HepG2 (cell line): Measurements from ENCODE around the gene ABHD13.

Source experiments
- CTCF ChIP-seq: sonication (generic); formaldehyde crosslinking; IDR thresholded peaks from 2 replicates; pipeline ENCODE4 v1.5.0; 2020; ENCODE audit warnings: mild to moderate bottlenecking, missing genetic modification reagents, moderate library complexity
- MYC ChIP-seq: sonication (generic); formaldehyde crosslinking; IDR thresholded peaks from 2 replicates; pipeline ENCODE4 v1.9.0; 2021; ENCODE audit warnings: missing genetic modification reagents, borderline replicate concordance
- TCF12 ChIP-seq, 2 experiments: fragments of 450-650 bp in 1 of 2; sonication (generic) in 1 of 2; formaldehyde crosslinking in 1 of 2; IDR thresholded peaks; 2 replicates each; pipeline versions ENCODE4 v1.6.1 to v1.8.0; 2017 to 2022; ENCODE audit warnings: antibody characterized with exemption in 1 of 2, mild to moderate bottlenecking in 1 of 2, missing genetic modification reagents in 1 of 2, moderate library complexity in 1 of 2
- YY1 ChIP-seq: IDR thresholded peaks from 2 replicates; pipeline ENCODE4 v1.6.1; 2011; ENCODE audit warnings: low read length, low read depth, moderate library complexity, mild to moderate bottlenecking; ENCODE audit not compliant: insufficient read depth, insufficient replicate concordance
- ZFY ChIP-seq: sonication (generic); formaldehyde crosslinking; IDR thresholded peaks from 2 replicates; pipeline ENCODE4 v1.4.0; 2020; ENCODE audit warnings: missing genetic modification reagents
- ZMYM3 ChIP-seq: sonication (generic); formaldehyde crosslinking; IDR thresholded peaks from 2 replicates; pipeline ENCODE4 v1.5.1; 2020; ENCODE audit warnings: mild to moderate bottlenecking, missing genetic modification reagents
- ZNF281 ChIP-seq: sonication (generic); formaldehyde crosslinking; IDR thresholded peaks from 2 replicates; pipeline ENCODE4 v1.4.0; 2020; ENCODE audit warnings: missing genetic modification reagents, borderline replicate concordance
- ZNF776 ChIP-seq: sonication (generic); formaldehyde crosslinking; IDR thresholded peaks from 2 replicates; pipeline ENCODE4 v1.4.0; 2020; ENCODE audit warnings: mild to moderate bottlenecking, missing genetic modification reagents

- no peak for TF ChIP-seq CTCF (CRISPR knock-in tag)
- no peak for TF ChIP-seq TCF12 (IDR thresholded peaks at IDR 0.05)
- TF ChIP-seq TCF12 (CRISPR knock-in tag; IDR thresholded peaks at IDR 0.05) = no peak
- TF ChIP-seq YY1 = no peak
- no peak for TF ChIP-seq ZNF281 (CRISPR knock-in tag)
- no peak for TF ChIP-seq ZNF776 (CRISPR knock-in tag)
- no peak for TF ChIP-seq ZMYM3 (CRISPR knock-in tag)
- no peak for TF ChIP-seq ZFY (CRISPR knock-in tag)
- TF ChIP-seq MYC (CRISPR knock-in tag) = no peak
Observed at GRCh38 chr13:108267347-108267746, 49.2 kb downstream of the ABHD13 start.
